Tongue (tissue), 2 donors: ENCODE data around the gene ITPKB. TPM values are rescaled to one million over a fixed set of nuclear protein-coding genes. Genes with fewer than 3 reads are reported as not detected.
"Not testable (repeated sequence)": the region's sequence is repeated elsewhere in the genome, so short reads cannot be mapped to it uniquely, and the experiment has no call there.

Experiments used
- DNase-seq: peaks from one replicate; pipeline ENCODE4 v3.0.0-alpha.2; 2015
- total RNA-seq: library from RNA; depleted of rRNA; stranded (reverse); fragments of >200 nt; gene quantifications from one replicate; pipeline ENCODE4 v1.2.3, GENCODE V29; 2014

The ITPKB gene
- total RNA-seq, 1 donor from 2014 or later: 34.2 TPM

- DNase-seq: no peak
Measured at GRCh38 chr1:226730836-226731235, 8.2 kb downstream of the ITPKB start.

GRCh38 chr1:226730071-226730470, 9.0 kb downstream of the ITPKB start:
- DNase-seq: no peak

GRCh38 chr1:226728448-226728847, 10.6 kb downstream of the ITPKB start:
- DNase-seq: no peak

GRCh38 chr1:226725897-226726267, 13.2 kb downstream of the ITPKB start:
- no peak for DNase-seq

- DNase-seq: peak; percentile 83
Measured at GRCh38 chr1:226723657-226724532, 15.2 kb downstream of the ITPKB start.

GRCh38 chr1:226722901-226723656, 16.0 kb downstream of the ITPKB start:
- no peak for DNase-seq

GRCh38 chr1:226722240-226722900, 16.7 kb downstream of the ITPKB start:
- no peak for DNase-seq

GRCh38 chr1:226720574-226720973, 18.5 kb downstream of the ITPKB start:
- not testable (repeated sequence) for DNase-seq

GRCh38 chr1:226719596-226720387, 19.3 kb downstream of the ITPKB start:
- DNase-seq: no peak

- no peak for DNase-seq
Measured at GRCh38 chr1:226717256-226717909, 21.7 kb downstream of the ITPKB start.

- no peak for DNase-seq
Measured at GRCh38 chr1:226716577-226716976, 22.5 kb downstream of the ITPKB start.

GRCh38 chr1:226714148-226714547, 24.9 kb downstream of the ITPKB start:
- DNase-seq: no peak

- no peak for DNase-seq
Measured at GRCh38 chr1:226712742-226713419, 26.2 kb downstream of the ITPKB start.

- DNase-seq: no peak
Measured at GRCh38 chr1:226711976-226712741, 26.9 kb downstream of the ITPKB start.

GRCh38 chr1:226710501-226710900, 28.6 kb downstream of the ITPKB start:
- DNase-seq: no peak

GRCh38 chr1:226709953-226710352, 29.1 kb downstream of the ITPKB start:
- DNase-seq: no peak

- peak; percentile 75 for DNase-seq
Measured at GRCh38 chr1:226708967-226709396, 30.1 kb downstream of the ITPKB start.

- no peak for DNase-seq
Measured at GRCh38 chr1:226708342-226708780, 30.7 kb downstream of the ITPKB start.

GRCh38 chr1:226706684-226707083, 32.4 kb downstream of the ITPKB start:
- DNase-seq: no peak
